ENCODE results near the gene MAP1LC3C.

The MAP1LC3C gene

DNA sequence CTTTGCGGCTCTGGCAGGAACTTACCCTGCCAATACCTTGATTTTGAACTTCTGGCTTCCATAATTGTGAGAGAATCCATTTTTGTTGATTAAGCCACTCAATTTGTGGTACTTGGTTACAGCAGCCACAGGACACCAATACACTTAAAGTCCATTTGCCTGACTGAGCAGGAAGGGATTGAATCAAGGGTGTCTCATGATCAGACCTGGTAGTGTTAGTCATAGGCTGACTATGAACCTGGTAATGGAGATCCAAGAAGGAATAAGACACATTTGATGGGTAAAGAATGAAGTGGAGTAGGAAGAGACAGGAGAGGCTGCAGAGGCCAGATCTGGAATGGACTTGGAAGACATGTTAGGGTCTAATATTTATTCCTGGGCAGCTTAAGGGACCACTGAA lies 31.2 kb upstream of the MAP1LC3C start:
- Histone ChIP-seq H4K20me1 (ENCODE audit: insufficient read depth) (no peaks in the 10 kb centered on the region), H3K27me3 (ENCODE audit: insufficient read depth, low read depth) (no peaks in the 10 kb centered on the region), H3K36me3 (ENCODE audit: insufficient read depth) (no peaks in the 10 kb centered on the region), H3K4me3 (IDR thresholded peaks at IDR 0.05; ENCODE audit: insufficient read depth, low read depth, low read length) (no peak overlapping the region), H3K9ac (no peak overlapping the region), H2AFZ (ENCODE audit: low read depth) (no peak overlapping the region), H3K27ac (no peak overlapping the region), H3K4me1 (ENCODE audit: low read depth, poor library complexity, severe bottlenecking) (no peaks in the 10 kb centered on the region), H3K79me2 (ENCODE audit: insufficient read depth, low read depth) (no peaks in the 10 kb centered on the region), H3K4me2 (no peak overlapping the region)
- TF ChIP-seq, protein P1, sequence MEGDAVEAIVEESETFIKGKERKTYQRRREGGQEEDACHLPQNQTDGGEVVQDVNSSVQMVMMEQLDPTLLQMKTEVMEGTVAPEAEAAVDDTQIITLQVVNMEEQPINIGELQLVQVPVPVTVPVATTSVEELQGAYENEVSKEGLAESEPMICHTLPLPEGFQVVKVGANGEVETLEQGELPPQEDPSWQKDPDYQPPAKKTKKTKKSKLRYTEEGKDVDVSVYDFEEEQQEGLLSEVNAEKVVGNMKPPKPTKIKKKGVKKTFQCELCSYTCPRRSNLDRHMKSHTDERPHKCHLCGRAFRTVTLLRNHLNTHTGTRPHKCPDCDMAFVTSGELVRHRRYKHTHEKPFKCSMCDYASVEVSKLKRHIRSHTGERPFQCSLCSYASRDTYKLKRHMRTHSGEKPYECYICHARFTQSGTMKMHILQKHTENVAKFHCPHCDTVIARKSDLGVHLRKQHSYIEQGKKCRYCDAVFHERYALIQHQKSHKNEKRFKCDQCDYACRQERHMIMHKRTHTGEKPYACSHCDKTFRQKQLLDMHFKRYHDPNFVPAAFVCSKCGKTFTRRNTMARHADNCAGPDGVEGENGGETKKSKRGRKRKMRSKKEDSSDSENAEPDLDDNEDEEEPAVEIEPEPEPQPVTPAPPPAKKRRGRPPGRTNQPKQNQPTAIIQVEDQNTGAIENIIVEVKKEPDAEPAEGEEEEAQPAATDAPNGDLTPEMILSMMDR (conservative IDR thresholded peaks at IDR 0.05; ENCODE audit: low read depth, low read length) = no peak

DNA sequence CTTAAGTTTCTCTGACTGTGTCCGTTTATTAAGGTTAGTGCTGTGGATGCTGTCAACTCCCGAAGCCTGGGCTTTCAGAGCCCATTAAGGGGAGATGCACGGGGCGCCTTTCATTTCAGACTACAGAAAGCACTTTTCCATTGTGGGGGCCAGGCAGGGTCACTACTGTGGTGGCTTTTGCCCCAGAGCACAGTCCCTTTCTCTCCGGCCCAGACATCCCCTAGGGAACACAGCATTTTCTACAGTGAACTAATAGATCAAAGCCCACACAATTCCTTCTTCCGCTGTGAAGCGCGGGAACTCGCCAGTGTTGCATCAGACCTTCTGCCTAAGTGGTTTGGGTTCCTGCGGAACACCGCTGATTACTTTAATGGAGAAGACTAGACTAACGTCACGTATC lies 26.8 kb upstream of the MAP1LC3C start:
- H3K4me3 ChIP-seq (IDR thresholded peaks at IDR 0.05; ENCODE audit: insufficient read depth, low read depth, low read length) = no peak overlapping the region
- H3K4me1 ChIP-seq (ENCODE audit: low read depth, poor library complexity, severe bottlenecking) = no peaks in the 10 kb centered on the region
- H2AFZ ChIP-seq (ENCODE audit: low read depth) = no peak overlapping the region

DNA sequence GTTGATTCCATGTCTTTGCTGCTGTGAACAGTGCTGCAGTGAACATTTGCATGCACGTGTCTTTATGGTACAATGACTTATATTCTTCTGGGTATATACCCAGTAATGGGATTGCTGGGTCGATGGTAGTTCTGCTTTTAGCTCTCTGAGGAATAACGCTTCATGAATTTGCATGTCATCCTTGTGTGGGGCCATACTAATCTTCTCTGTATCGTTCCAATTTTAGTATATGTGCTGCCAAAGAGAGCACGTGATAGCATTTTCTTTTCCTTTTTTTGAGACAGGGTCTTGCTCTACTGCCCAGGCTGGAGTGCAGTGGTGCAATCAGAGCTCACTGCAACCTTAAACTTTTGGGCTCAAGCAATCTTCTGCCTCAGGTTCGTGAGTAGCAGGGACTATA lies 24.9 kb upstream of the MAP1LC3C start:
- no peaks in the 10 kb centered on the region for H3K27me3 ChIP-seq (ENCODE audit: insufficient read depth, low read depth)
- no peak overlapping the region for H3K4me3 ChIP-seq (IDR thresholded peaks at IDR 0.05; ENCODE audit: insufficient read depth, low read depth, low read length)
- H3K4me2 ChIP-seq = no peak overlapping the region
- no peaks in the 10 kb centered on the region for H3K79me2 ChIP-seq (ENCODE audit: insufficient read depth, low read depth)
- no peak overlapping the region for H2AFZ ChIP-seq (ENCODE audit: low read depth)
- H3K27ac ChIP-seq = no peak overlapping the region
- H3K9ac ChIP-seq = no peak overlapping the region
- H3K4me1 ChIP-seq (ENCODE audit: low read depth, poor library complexity, severe bottlenecking) = no peaks in the 10 kb centered on the region
- H4K20me1 ChIP-seq (ENCODE audit: insufficient read depth) = no peaks in the 10 kb centered on the region
- TF ChIP-seq, protein P1 (conservative IDR thresholded peaks at IDR 0.05; ENCODE audit: low read depth, low read length) = no peak
- H3K36me3 ChIP-seq (ENCODE audit: insufficient read depth) = no peaks in the 10 kb centered on the region

More for the DNA sequence above, 26.8 kb upstream of the MAP1LC3C start:
- H3K9ac ChIP-seq = no peak overlapping the region
- TF ChIP-seq, protein P1 (conservative IDR thresholded peaks at IDR 0.05; ENCODE audit: low read depth, low read length) = no peak
- H3K4me2 ChIP-seq = no peak overlapping the region
- no peaks in the 10 kb centered on the region for H3K36me3 ChIP-seq (ENCODE audit: insufficient read depth)
- no peak overlapping the region for H3K27ac ChIP-seq
- H3K79me2 ChIP-seq (ENCODE audit: insufficient read depth, low read depth) = no peaks in the 10 kb centered on the region
- H3K27me3 ChIP-seq (ENCODE audit: insufficient read depth, low read depth) = no peaks in the 10 kb centered on the region
- no peaks in the 10 kb centered on the region for H4K20me1 ChIP-seq (ENCODE audit: insufficient read depth)

- Histone ChIP-seq H3K4me1 (ENCODE audit: low read depth, poor library complexity, severe bottlenecking) (no peaks in the 10 kb centered on the region), H3K9ac (no peak overlapping the region), H3K27me3 (ENCODE audit: insufficient read depth, low read depth) (no peaks in the 10 kb centered on the region), H4K20me1 (ENCODE audit: insufficient read depth) (no peaks in the 10 kb centered on the region), H3K79me2 (ENCODE audit: insufficient read depth, low read depth) (no peaks in the 10 kb centered on the region), H3K27ac (no peak overlapping the region), H3K36me3 (ENCODE audit: insufficient read depth) (no peaks in the 10 kb centered on the region), H3K4me3 (IDR thresholded peaks at IDR 0.05; ENCODE audit: insufficient read depth, low read depth, low read length) (no peak overlapping the region), H2AFZ (ENCODE audit: low read depth) (no peak overlapping the region), H3K4me2 (no peak overlapping the region)
- TF ChIP-seq, protein P1 (conservative IDR thresholded peaks at IDR 0.05; ENCODE audit: low read depth, low read length) = no peak
These were observed 20.1 kb upstream of the MAP1LC3C start for GRCh38 chr1:242019018-242019417.
